ENCODE measurements around the gene KAT2A.
A peak's percentile ranks its signal among the peaks of the same experiment; 100 is the strongest.

The KAT2A gene

DNA sequence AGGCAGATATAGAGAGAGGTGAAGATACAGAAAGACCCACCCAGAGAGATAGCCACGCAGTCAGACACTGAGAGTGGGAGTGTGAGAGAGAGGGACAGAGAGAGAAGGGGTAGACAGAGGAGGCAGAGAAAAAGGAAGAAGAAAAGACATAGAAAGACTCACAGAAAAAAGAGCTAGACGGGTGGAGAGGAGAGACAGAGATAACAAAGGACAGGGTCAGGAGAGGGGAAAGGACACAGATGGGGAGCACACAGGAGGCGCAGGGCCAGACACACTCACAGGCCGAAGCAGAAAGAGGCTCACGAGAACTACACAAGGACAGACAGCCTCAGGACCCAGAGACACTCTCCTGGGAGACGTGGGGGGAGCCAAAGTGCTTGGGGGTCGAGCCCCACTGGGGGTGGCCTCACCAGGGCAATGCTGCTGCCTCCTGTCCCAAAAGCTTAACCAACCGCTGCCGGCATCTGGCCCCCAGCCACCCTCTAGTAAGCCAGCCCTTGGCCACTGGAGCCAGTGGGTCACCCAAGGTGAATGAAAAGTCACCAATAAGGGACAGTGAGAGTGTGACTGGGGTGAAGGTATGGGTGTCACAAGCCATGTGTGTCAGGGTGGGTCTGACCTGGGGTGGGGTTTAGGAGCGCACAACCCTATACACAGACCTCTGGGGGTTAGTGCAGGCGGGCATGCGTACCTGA lies 26.6 kb downstream of the KAT2A start:
- no peak for DNase-seq (ENCODE audit: low read depth in 2 of 2)

DNA sequence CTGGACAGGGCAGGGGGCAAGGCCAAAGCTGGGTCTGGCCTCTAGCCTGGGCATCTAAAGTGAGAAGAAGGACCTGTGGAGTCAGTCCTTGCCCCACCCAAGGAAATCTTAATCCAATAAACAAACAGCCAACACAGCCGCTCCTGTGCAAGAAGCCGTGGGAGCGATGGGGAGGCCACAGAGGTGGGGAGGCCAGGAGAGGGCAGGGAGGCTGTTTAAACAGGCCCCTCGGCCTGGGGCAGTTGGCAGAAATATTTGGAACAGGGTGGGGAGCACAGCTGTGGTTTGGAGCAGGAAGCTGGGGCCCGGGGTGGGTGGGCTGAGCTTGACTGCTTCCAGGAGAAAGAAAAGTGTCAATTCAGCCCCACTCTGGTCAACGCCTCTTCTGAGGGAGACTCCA lies 28.2 kb downstream of the KAT2A start:
- DNase-seq (ENCODE audit: low read depth in 2 of 2) = no peak

DNA sequence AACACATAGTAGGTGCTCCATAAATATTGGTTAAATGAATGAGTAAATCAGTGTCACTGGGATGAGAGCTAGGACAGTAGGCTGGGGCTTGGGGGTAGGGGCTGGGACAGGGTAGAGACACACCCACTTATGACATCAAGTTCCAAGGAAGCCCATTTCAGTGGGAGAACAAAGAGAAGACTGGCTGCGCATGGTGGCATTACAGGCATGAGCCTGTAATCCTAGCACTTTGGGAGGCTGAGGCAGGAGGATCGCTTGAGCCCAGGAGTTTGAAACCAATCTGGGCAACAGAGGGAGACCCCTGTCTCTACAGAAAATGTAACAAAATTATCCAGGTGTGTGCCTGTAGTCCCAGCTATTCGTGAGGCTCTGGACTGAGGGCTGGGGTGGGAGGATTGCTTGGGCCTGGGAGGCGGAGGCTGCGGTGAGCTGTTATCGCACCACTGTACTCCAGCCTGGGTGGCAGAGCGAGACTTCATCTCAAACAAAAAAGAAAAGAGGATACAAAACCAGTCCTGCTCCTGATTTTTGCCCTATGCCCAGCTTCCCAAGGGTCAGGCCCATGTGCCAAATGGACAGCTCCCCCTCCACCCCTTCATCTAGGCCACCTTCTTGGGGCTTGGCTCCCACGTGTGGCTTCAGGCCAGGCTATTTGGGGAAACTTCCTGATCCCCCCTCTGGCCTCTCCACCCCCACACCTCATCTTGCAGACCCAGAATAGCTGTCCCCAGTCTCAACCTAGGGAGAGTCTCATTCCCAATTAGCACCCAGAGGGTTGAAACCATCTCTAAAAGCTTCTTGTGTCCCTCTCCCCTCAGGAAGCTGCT lies 30.0 kb downstream of the KAT2A start:
- DNase-seq (ENCODE audit: low read depth in 2 of 2) = no peak

DNA sequence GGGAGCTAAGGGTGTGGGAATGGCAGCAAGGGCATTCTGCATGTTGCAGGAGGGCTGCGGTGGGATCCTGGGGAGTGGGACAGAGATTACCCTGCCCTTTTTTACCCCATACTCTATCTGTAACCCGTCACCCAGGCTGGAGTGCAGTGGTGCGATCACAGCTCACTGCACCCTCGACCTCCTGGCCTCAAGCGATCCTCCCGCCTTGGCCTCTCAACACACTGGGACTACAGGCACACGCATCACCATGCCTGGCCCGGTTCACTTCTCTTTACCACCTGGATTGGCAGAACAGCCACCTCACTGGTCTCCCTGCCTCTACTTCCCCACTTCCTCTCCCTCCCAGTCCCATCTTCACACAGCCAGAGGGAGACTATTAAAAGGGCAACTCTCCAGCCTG lies 32.4 kb downstream of the KAT2A start:
- DNase-seq (ENCODE audit: low read depth in 2 of 2) = no peak

DNA sequence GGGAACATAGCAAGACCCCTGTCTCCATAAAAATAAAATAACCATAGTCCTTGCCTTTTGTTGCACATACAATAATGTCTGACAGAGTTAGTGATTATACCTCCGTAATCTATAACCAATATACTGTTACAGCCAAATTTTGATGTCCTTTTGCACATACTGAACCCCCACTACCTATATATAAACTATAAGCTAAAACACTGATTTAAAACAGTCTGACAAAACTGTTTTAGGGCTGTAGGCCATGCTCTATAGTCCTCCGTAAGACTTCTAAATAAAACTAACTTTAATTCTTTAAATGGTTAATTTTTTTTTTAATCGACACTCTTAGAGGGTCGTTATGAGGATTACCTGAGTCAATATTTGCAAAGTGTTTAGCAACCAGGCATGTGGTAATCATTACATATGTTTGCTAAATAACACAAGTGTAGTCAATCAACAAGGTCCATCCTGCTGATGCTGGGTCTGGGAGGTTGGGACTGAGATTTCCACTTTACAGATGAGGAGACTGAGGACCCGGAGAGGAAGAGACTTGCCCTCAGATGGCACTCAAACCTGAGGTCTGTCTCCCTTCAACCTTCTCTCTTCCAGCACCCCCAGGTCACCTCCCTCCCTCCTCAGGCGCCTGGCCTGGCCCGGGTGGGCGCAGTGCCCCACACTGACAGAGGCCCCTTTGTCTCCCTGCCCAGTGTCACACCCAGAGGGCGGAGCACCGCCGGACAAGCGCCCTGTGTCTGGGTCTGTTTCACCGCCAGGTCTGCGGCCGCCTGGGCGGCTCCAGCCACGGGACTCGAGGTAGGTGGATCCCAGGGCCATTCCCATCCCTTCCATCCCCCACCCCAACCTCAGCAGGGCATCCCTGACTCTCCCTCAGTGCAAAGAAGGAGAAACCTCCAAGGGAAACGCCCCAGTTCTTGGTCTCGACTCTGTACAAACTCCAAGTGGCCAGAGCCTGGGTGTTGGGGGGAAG lies 33.1 kb downstream of the KAT2A start:
- no peak for DNase-seq (ENCODE audit: low read depth in 2 of 2)

DNA sequence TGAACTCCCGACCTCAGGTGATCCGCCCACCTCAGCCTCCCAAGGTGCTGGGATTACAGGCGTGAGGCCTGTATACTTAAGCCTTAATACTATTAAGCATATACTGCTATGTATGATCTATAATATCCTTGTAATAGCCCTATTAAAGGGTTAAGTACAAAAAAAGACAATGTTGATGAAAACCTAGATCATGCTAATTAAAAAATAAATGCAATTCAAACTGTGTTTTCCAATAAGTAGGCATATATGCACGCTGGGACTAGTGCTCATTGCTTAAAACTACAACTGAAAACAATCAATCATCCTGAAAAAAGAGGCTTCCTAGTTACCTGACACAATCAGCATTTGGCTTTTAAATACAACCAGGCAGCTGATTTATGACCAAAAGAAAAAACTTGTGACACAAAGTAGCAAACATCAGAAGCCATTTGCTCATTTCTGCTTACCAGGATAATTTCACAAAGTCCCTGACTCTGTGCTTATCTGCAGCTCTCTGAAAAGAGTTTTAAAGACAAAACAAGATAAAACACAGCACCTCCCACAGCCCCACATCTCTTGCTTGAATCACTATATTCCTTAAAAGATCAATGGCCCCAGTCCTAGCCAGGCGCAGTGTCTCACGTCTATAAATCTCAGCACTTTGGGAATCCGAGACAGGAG lies 34.0 kb downstream of the KAT2A start:
- DNase-seq (ENCODE audit: low read depth in 2 of 2) = no peak

DNA sequence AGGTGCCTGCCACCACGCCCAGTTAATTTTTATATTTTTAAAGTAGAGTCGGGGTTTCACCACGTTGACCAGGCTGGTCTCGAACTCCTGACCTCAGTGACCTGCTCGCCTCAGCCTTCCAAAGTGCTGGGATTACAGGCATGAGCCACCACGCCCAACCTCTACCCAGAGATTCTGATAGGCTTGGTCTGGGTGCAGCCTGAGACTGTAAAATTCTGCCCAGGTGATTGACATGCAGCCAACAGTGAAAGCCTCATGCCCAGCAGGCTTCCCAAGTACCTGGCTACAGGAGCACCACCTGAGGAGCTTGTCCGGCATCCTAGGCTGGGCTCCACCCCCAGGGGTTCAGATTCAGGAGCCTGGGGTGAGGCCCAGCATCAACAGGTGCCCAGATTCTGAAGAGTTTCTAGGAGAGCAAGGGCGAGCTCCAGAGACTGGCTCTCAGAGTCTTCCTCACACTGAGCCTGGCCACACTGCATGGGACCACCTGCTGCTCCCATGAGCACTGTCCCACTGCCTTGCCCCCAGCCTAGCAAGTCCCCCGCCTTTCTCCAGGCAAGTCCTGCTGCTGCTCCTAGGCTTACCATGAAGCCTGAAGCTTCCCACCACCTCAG lies 39.5 kb downstream of the KAT2A start:
- no peak for DNase-seq (ENCODE audit: low read depth in 2 of 2)

DNA sequence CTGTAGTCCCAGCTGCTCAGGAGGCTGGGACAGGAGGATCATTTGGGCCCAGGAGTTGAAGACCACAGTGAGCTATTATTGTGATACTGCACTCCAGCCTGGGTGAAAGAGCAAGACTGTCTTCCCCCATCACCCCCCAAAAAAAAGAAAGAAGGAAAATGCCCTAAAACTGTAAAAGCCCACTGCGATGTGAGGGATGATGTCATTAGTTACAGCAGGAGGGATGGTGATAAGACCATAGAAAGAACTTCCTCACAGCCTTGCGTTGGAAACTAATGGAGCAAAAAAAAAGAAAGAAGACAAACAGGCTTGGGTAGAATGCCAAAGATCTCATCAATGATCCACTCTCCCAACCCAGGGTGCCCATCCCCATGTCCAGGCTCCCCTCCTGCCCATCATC lies 41.6 kb downstream of the KAT2A start:
- DNase-seq (ENCODE audit: low read depth in 2 of 2) = no peak

DNA sequence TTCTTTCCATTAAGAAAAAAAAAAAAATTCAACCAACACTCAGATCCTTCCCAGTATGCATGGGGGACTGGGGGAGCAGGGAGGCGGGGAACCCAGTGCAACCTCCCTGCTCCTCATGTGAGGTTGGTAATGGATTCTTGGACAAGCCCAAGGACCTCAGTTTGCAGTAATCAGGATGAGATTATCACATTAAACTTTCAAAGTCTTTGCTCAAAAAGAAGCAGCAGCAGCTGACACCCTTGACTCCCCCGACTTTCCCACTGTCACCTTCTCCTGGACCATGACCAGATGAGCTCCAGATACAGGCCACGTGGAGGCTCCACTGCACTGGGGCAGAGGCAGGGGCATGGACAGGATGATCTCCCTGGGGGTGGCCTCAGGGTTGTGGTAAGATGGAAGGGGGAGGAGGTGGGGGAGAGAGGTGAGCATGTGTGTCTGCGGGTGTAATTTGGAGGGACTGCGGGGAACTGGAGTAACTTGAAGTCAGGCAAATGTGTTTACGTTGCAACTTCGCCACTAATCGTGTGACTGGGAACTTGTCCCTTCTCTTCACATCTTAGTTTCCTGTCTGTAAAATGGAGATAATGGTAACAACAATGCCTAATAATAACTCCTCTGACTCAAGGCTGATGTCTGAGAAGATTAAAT lies 42.6 kb downstream of the KAT2A start:
- no peak for DNase-seq (ENCODE audit: low read depth in 2 of 2)

DNA sequence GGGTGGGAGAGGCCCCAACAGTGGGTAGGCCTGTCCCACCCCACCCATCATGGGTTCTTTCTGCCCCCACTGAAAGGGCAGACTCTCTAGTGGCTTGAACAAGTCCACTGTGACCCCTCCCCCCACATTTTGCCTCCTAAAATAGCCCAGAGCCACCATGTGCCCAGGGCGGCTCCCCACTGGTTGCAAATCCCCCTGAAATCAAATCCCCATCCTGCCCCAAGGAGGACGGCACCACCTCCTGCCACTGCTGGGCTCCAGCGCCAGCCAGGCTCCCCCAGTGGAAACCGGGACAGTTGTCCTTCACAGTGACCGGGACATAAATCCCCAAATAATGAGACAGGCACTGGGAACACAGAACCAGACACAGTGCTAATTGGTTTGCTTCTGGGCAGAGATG lies 43.4 kb downstream of the KAT2A start:
- no peak for DNase-seq (ENCODE audit: low read depth in 2 of 2)

DNA sequence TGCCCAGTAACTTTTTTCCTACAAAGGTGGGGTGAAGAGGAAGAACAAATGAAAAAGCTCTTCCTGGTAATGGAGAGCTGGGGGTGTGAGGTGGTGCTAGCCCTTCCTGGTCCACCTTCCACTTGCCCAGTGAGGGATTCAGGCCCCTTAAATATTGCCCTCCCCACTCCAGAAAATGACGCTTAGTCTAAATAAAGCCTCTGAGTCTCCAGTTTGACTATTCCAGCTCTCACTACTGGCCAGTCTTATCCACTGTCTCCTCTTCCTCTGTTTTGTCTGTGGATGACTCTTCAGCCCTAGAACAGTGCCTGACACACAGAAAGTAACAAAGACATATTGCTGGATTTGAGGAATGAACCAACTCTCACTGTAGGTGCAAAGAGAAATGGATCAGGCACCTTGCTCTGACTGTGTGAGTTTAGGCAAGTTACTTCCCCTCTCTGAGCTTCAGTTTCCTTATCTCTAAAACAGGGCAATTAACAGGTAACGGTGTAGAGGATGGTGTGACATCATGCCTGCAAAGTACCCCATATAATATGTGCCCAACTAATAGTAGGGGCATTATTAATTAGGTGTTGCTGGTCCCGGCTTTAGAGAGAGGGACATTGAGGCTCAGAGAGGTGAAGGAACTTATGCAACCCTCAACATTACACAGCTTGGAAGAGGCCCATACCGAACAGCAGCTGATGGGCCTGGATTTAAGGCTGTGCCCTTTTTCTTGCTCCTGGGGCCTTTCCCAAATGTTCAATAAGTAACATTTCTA lies 44.2 kb downstream of the KAT2A start:
- no peak for DNase-seq (ENCODE audit: low read depth in 2 of 2)

DNA sequence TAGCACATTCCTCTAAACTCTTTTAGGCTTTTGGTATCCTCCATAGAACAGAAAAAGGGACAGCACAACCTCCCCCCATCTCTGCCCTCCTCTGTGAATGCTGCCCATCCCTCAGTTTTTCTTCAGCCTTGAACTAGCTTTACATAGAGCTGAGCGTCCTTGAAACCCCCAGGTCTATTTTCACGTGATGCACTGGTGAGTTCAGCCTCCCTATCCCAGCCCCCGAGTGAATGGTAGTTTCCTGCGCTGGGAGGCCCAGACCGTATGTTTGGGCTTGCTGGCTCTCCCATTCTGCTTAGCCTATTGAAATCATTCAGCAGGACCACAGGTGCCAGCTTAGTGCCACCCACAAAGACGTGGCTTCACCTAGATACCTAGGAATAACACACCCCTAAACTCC lies 45.4 kb downstream of the KAT2A start:
- DNase-seq (ENCODE audit: low read depth in 2 of 2) = no peak

DNA sequence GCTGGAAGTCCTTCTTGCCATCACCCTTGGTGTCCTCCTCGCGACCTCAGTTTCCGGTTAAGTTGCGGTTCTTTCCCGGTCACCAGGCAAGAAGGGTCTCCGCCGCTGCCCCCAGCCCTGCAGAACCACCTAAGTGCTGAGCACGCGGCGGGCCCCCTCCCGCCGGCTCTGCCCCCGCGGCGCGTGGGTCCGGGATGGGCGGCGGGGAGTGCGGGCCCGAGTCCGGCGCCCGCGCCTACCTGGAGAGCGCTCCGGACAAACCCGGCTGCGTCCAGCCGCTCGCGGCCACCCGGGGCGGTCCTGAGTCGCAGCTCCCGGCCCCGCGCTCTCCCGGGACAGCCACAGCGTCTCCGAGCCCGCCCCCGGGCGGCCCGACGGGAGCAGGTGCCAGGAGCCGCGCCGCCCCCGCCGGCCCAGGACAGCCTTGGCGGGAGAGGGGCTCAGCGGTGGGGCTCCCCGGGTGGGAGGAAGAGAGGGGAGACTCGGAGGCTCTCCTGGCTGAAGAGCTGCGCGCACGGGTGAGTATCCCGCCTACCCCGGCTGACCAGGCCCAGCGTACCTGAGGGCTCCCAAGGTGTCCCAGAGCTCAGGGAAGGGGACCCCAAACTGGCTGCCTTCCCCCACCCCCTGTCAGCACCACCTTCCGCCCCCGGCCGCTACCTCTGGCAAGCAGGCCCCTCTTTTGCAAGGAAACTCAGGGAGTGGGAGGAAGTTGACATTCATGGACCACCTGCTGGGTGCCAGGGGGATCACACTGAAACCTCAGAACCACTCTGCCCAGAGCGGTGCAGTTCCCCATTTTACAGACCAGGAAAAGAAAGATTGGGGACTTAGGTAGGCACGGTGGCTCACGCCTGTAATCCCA lies 48.6 kb downstream of the KAT2A start:
- DNase-seq (ENCODE audit: low read depth in 2 of 2) = no peak

DNA sequence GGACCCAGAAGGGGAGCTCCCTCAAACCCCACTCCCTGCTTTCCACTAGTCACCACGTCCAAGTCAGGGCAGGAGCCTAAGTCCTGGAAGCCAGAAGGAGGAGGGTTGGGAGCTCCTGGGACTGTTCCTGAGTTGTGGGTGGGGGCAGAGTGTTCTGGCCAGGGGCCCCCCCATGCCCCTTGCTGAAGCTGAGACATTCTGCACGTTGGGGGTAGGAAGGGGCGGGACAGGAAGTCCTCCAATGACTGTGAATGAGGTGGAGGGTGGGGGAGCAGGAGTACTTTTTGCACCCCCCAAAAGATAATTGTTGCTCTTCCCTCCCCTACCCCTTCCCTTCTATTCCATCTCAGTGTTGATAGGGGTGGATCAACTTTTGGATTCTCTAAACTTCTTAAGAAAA lies 49.4 kb downstream of the KAT2A start:
- no peak for DNase-seq (ENCODE audit: low read depth in 2 of 2)

DNA sequence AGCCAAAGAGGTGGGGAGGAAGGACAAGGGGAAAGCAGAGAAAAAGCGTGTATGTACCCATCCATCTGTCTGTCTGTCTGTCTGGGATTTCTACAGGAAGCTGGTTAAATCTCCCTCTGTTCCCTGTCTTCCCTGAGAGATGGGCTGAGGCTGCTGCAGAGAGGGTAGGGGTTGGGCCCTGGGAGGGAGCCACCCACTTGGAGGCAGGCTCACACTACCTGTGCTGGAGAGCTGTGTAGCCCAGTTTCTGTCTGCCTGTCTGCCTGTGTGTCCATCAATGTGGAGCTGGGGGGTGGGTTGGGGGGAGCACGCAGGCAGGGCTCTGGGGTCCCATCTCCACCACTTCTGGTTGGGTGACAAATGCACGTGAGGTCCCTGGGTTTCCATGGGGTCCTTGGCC lies 52.2 kb downstream of the KAT2A start:
- DNase-seq (ENCODE audit: low read depth in 2 of 2) = no peak

DNA sequence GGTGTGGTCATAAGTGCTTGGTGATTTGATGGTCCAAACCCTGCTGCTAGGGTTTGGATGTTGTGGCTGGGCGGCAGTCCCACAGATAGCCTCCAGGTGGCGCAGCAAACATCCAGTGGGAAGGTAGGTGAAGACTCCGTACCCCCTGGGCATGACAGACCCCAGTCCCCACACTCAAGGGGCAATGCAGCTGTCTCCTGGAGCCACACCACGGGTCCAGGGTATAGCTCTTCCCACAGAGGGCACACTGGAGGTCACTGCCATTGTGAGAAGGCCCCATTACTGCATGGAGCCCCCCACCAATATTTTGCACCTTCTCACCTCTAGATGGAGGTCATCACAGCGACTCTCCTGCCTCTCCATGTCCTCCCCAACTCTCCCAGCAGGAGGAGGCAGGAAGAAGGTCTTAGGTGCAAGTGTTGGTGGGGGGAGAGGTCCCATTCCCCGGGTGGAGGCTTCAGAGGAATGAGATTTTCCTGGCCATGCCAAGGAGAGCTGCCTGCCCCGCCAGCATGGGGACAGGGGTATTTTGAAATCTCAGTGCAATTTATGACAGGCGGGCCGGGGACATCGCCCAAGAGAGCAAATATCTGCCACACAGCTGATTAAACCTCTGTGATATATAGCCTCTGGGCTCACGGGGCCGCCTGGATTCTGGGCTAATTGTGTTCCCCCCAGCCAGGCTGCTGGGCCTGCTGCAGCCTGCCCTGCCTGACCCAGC lies 53.6 kb downstream of the KAT2A start:
- DNase-seq (ENCODE audit: low read depth in 2 of 2) = peak; percentile 63 to 69

DNA sequence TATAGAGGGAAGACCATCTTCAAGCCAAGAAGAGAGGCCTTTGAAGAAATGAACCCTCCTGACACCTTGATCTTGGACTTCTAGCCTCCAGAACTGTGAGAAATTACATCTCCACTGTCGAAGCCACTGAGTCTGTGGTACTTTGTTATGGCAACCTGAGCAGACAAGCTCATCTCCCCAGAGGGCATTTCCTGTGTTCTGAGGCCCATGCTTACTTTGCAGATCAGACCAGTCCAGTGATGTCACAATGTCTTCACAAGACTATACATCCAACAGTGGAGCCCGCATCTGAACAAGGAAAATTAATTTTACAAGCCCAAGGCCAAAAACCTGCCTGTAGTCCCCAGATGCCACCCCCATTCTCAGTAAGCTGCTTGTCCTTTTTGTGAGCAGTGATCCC lies 56.0 kb downstream of the KAT2A start:
- DNase-seq (ENCODE audit: low read depth in 2 of 2) = no peak
